Retinal pigment epithelial cell (primary cell): ENCODE results near the gene GPR61.

Source experiments
- DNase-seq: peaks from one replicate; pipeline ENCODE4 v3.0.0-alpha.2; 2010; ENCODE audit warnings: low read depth
- H3K4me3 ChIP-seq: 2 replicates; pipeline ENCODE4 v1.5.1; 2011; ENCODE audit warnings: mild to moderate bottlenecking, low read length, control low read depth, moderate library complexity
- CTCF ChIP-seq: conservative IDR thresholded peaks from 2 replicates; pipeline ENCODE4 v1.5.1; 2011; ENCODE audit warnings: low read depth, low read length, control low read depth, inconsistent platforms

The GPR61 gene

GRCh38 chr1:109543283-109543987 is 3.8 kb downstream of the GPR61 start:
- TF ChIP-seq CTCF = no peak
- no peak for DNase-seq
- H3K4me3 ChIP-seq = no peak overlapping the region

- H3K4me3 ChIP-seq = no peak overlapping the region
- no peak for DNase-seq
- TF ChIP-seq CTCF = no peak
These were observed 4.5 kb downstream of the GPR61 start for GRCh38 chr1:109543988-109544735.

GRCh38 chr1:109546311-109547109 is 6.8 kb downstream of the GPR61 start:
- peak overlapping the region; percentile 86 for H3K4me3 ChIP-seq
- peak; percentile 81 for TF ChIP-seq CTCF
- no peak for DNase-seq

GRCh38 chr1:109547463-109548320 is 8.0 kb downstream of the GPR61 start:
- peak overlapping the region; percentile 86 for H3K4me3 ChIP-seq
- DNase-seq = no peak
- TF ChIP-seq CTCF = no peak

- no peak for TF ChIP-seq CTCF
- DNase-seq = peak; percentile 83
These were observed 8.9 kb downstream of the GPR61 start, which contains the start of gene GNAI3 for GRCh38 chr1:109548321-109549267. GNAI3 (plus strand) TSS chr1:109548615; CDS start chr1:109548721, 106 bp downstream.

More at GRCh38 chr1:109548321-109549267, 8.9 kb downstream of the GPR61 start, which contains the start of gene GNAI3:
- peak within 1 kb of the TSS; percentile 86 for H3K4me3 ChIP-seq
